Activated T-cell treated with anti-CD3 and anti-CD28 coated beads, Interleukin-2, amount 50 U/mL, for 48 hours (primary cell): ENCODE measurements around the gene SLC36A2.
"Not testable (repeated sequence)": the region's sequence is repeated elsewhere in the genome, so short reads cannot be mapped to it uniquely, and the experiment has no call there.

Experiments
- DNase-seq, 2 experiments: peaks; one replicate each; pipeline ENCODE4 v3.0.0-alpha.2; 2020

The SLC36A2 gene

DNA sequence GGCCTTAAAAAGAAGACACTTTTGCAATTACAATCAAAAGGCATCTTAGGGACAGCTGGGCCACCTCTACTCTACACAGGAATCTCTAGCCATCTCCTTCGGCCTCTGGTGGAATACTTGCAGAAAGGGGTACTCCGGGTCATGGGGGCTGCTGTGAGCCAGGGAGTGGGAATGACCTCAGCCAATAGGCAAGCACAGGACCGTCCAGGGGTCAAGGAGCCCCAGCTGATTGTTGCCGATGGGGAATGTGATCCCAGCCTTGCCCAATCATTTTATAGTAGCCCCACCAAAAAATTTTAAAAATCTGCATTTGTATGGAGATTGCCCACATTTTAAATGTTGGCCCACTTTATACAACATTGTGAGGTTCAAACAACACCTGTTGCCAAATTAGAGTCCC is 26.9 kb downstream of the SLC36A2 start:
- no peak for DNase-seq

DNA sequence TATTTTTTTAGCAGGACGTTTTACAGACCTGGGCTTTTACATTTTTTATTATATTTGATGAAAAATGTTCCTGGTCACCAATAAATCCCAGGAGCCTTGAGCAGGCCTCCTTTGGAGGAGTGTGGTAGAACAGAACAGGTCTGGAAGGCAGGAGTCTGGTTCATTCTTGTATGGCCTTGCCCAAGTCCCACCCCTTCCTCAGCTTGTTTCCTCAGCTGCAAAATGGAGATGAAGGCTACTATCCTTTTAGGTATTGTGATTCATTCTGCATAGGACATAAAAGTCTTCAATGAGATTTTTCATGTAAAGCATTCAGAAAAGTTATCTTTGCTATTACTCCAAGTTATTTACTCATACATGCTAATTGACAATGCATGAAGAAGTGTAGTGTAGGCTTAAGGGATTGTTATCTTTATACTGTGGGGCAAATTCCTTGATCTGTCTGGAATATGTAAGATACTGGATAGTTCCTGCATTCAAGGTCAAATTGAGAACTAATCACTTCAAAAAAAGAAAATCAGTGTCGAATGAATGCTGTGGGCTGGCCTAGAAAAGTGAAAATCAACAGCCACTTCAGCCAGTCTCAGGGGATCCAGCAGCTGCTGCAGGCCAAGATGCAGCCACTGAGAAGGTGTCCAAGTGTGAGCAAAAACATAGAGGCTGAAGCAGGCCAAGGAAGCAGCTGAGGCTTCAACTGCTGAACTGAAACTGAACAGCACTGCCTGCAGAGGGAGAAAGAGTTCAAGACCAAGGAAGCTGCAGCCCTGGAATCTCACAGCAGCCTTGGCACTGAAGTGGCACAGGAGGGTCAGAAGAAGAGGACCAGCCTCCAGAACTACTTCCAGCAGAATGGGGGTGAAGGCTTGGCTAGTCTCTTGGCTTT is 28.3 kb downstream of the SLC36A2 start:
- no peak for DNase-seq

DNA sequence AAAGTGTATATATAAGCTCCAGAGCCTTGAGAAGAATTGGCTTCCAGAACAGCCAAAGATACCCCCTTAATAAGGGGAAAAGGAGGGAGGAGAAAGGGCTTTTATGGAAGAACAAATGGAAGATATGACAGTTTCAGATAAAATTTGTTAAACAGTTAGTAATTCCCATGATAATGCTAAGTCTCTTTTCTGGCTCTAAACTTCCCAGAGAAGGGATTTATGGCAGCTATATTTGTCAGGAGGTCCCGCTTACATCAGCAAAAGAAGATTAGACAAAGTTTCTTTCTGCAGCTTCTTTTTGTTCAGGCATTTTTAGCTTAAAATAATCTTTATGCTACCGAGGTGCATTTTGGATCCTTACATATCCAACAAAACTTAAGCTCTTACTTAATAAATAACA is 29.5 kb downstream of the SLC36A2 start:
- DNase-seq, result no peak

DNA sequence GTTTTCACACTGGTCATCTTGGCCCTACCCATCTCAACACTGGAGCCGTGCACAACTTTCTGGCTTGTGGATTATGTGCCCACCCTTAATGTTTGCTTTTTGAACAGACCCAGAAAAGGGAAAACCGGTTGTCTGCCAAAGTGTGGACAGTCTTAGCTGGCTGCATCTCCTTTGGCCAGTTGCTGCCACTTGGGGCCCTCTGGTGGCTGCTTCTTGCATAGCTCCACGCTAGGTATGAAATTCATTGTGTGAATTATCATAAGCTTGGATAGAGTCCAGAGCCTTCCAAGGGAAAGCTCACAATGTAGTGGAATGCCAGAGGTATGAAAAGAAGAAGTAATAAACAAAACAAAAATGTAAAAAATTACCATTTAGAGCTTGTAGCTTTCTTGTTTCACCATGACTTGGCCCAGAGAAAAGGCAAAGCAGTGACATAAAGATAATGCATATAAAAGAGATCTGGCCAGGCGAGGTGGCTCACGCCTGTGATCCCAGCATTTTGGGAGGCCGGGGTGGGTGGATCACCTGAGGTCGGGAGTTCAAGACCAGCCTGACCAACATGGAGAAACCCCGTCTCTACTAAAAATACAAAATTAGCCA is 31.3 kb downstream of the SLC36A2 start:
- peak; percentile 74 to 75 for DNase-seq

DNA sequence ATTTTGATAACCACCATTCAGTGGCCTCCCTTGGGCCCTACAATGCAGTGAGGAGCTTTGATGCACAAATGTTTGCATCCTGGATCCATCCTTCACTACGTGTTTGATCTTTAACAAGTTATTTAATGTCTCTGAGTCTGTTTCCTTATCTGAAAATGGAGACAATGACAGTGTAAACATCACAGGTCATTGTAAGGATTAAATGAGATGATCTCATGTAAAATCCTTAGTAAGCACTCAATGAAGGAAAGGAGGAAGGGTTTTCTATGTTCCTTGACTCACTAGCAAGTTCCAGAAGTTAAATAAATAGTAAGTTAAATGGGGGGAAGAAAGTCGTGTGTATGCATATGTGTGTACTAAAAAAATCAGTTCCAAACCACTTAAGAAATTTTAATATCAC is 34.0 kb downstream of the SLC36A2 start:
- DNase-seq, result no peak

DNA sequence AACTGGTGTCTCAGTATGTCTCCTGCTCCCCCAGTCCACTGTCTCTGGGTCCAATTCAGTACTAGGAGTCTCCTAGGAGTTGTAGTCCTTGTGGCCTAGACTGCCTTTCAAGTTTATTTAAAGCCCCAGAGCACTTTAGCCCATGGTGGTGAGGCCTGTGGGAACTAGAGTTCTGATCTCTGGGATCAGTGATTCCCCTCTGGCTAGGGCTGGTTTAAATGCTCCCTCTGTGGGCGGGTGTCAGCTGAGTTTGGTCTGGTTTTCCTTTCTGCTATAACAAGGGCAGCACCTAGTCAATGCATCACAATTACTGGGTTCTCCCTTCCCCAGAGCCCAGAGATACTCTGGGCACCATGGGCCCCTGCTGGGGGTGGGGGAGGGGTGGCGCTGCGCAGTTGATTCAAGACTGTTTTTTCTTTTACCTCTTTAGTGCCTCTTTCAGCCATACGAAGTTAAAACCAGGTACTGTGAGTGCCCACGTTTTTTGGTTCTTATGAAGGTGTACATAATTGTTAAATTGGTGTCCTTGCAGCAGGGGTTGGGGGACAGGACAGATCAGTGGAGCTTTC is 34.5 kb downstream of the SLC36A2 start:
- no peak for DNase-seq

DNA sequence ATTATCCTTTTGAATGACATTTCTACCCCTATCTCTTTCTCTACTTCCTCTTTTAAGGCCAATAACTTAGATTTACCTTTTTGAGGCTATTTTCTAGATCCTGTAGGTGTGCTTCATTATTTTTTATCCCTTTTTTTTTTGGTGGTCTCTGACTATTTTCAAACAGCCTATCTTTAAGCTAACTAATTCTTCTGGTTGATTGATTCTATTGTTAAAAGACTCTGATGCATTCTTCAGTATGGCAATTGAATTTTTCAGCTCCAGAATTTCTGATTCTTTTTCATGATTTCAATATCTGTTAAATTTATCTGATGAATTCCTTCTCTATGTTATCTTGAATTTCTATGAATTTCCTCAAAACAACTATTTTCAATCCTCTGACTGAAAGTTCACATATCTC is 36.4 kb downstream of the SLC36A2 start:
- no peak for DNase-seq

DNA sequence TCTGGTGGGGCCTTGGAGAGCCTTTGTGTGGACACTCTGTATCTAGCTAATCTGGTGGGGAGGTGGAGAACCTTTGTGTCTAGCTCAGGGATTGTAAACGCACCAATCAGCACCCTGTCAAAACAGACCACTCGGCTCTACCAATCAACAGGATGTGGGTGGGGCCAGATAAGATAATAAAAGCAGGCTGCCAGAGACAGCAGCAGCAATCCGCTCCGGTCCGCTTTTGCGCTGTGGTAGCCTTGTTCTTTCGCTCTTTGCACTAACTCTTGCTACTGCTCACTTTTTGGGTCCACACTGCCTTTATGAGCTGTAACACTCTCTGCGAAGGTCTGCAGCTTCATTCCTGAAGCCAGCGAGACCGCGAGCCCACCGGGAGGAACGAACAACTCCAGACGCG is 37.5 kb downstream of the SLC36A2 start:
- DNase-seq, result not testable (repeated sequence)

DNA sequence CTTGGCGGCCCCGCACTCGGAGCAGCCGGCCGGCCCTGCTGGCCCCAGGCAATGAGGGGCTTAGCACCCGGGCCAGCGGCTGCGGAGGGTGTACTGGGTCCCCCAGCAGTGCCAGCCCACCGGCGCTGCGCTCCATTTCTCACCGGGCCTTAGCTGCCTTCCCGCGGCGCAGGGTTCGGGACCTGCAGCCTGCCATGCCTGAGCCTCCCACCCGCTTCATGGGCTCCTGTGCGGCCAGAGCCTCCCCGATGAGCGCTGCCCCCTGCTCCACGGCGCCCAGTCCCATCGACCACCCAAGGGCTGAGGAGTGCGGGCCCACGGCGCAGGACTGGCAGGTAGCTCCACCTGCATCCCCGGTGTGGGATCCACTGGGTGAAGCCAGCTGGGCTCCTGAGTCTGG is 38.1 kb downstream of the SLC36A2 start:
- DNase-seq, result not testable (repeated sequence)

DNA sequence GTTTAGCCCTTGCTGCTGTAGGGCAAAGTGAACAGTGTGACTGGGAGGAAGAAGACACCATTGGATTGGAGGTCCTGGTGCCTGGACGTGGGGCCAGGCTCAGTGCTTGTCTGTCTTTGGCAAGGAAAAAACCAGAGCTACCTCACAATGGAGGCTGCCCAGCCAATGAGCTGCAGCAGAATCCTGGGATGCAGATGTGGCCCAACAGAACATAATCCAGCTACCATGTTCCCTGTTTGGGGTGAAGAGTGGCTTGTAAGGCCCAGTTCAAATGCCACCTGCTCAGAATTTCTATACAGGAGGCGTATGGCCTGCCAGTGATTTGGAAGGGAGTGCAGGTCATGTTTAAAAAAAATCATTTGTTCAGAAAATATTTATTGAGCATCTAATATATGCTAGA is 43.7 kb downstream of the SLC36A2 start, which contains the start of gene SLC36A3:
TSS of gene SLC36A3 (minus strand) at position 101 of the 400 bp plus-strand sequence. CDS start 412 bp downstream, outside the sequence.
- DNase-seq, result no peak

DNA sequence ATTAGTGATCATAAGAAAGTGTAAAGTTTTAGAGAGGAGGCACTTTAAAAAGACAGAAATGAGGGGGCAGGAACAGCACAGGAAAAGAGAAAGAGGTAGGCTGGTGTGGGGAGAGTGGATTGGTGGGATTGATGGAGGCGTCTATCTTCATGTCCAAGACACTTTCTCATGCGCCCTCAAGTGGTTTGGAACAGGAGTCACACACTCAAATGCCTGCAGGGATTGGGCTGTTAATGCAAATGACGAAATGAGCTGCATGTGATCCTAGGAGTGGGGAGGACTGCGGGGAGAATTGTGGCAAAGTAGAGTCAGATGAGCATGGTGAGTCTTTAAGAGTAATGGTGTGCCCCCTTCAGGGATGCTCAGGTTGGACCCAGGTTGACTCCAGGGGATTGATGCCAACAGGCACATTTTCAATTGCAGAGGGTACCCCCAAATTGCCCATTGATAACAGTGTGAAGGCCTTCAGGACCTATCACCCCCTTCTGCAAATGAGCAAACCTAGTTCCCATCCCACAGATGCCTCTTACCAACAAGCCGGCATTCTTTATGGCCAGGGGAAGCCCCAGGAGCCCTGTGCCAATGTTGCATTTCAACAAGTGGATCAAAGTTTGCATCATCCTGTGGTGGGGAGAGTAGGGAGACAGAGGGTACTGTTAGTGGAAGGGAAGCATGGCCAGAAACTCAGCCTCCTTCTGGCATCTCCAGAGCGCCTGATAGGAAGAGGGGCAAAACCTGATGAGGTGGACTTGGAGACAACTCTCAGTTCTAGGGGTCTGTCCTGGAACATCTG is 49.1 kb downstream of the SLC36A2 start:
- no peak for DNase-seq

DNA sequence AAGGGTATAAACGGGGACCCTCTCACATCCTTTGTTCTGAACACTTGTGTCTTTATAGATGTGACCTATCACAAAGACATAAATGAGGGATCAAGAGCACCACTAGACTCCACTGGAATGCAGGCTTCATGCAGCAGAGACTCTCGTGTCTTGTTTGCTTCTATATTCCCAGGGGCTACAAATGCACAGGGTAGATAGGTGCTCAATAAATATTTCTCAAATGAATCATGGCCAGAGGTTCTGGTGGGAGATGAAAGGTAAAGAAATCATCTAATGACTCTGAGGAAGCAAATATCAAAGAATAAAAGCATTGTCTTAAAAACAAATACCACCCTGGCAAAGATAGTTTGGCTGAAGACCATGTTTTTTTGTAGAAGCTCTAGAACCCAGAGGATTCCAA is 50.4 kb downstream of the SLC36A2 start:
- no peak for DNase-seq

DNA sequence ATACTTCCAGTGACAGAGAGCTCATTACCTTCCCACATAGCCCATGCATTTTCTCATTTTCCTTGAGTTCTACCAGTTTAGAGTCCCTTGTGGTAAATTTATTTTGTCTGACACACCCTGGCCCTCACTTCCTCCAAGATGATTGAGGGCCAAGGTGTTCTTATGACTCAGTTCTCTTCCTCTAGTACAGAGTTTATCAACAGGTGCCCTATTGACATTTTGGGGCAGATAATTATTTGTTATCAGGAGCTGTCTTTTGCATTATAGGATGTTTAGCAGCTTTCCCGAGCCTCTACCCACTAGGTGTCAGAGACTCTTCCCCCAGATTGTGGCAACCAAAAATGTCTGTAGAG is 50.9 kb downstream of the SLC36A2 start:
- DNase-seq, result no peak

DNA sequence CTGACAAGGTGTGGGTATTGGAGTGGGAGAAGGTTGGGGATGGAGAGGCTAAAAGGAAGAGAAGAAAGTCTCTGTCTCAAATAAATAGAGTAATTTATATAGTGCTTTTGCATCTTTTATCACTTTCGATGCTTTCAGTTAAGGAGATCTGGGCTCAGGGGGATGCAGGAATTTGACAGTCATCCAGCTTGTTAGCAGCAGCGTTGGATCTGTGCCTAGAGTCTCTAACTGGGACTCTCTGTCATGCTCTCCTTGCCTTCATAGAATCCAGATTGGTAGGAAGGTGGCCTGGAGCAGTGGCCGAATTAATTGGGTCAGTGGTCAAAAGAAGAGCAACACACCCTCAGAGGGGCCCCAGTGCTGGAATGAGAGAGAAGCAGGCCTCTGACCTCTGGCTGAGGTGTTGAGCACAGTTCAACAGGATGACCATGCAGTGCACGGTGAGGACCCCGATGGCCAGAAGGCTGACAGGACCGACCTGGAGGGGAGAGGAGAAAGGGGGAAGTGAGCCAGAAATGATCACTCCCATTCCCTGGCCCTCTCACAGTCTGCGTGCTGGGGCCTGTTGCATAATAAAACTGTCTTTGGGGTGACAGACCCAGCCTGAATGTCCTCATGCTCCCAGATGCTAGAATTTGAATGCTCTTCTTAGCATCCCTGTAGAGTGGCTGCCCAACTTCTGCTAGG is 51.4 kb downstream of the SLC36A2 start:
- no peak for DNase-seq

DNA sequence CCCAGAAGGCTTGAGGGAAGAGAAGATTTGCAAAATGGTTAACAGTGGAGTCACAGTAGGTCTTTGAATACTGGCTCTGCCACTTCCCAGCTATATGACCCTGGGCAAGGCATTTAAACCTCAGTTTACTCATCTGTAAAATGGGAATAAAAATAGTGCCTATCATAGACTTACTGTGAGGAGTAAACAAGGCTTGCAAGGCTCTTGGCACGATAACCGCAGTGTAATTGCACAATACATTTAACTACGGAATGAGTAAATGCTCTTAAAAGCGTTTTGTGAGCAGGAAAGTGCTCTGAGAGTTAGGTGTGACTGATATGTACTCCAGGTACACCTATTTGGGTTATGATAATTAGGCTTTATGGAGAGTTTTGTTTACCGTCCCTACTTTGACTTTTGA is 52.2 kb downstream of the SLC36A2 start:
- DNase-seq, result no peak

DNA sequence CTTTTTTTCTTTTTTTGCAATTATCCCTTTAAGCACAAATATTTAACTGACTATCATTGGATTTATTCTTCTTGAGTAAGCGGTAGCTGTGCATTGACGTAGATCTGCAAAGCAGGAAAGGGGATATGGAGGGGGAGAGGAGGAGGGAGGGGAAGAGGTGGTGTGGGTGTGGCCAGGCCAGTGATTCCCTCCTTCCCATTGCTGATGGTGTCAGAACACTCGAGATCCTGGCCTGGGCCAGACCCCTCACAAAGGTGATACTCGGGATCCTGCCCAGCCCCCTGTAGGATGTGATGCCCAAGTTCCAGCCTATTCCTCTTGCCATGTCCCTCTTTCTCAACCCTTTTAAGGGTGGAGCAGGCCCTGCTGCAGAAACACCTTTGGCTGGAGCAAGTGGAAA is 53.7 kb downstream of the SLC36A2 start:
- no peak for DNase-seq

DNA sequence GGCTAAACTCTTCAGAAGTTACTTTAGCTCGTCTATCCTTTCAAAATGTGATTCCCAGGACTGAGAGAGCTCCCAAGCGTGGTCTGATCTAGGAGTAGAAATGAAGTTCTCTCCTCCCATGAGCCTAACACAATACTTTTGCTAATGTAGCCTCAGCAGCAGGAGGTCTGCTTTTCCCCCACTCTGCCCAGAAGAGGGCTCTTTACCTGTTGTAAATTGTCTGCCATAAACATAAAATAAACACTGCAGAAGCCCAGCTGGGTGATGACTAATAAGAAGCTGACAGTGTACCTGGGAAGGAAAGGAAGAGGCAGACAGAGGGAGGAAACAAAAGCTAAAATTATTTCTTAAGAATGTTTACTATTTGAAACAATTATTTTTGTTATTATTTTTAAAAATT is 59.2 kb downstream of the SLC36A2 start:
- no peak for DNase-seq

DNA sequence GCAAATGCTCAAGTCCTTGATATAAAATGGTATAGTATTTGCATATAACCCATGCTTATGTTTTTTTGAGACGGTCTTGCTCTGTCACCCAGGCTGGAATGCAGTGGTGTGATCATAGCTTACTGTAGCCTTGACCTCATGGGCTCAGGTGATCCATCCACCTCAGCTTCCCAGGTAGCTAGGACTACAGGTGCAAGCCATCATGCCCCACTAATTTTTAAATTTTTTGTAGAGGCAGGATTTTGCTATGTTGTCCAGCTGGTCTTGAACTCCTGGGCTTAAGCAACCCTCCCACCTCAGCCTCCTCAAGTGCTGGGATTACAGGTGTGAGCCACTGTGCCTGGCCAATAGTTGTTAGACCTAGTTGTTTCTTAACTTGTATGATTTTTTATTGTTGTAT is 61.1 kb downstream of the SLC36A2 start:
- no peak for DNase-seq

DNA sequence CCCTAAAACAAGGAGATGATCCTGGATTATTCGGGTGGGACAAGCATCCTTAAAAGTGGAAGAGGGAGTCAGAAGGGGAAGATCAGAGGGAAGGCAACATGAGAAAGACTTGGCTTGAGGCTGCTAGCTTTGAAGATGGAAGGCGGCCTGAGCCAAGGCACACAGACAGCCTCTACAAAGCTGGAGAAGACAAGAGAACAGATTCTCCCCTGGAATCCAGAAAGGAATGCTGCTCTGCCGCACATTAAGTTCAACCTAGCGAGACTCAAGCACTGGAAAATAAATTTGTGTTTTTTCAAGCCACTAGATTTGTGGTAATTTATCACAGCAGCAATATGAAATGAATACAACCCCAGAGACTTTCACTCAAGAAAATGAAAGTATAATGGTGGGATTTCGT is 61.7 kb downstream of the SLC36A2 start:
- DNase-seq, result no peak

DNA sequence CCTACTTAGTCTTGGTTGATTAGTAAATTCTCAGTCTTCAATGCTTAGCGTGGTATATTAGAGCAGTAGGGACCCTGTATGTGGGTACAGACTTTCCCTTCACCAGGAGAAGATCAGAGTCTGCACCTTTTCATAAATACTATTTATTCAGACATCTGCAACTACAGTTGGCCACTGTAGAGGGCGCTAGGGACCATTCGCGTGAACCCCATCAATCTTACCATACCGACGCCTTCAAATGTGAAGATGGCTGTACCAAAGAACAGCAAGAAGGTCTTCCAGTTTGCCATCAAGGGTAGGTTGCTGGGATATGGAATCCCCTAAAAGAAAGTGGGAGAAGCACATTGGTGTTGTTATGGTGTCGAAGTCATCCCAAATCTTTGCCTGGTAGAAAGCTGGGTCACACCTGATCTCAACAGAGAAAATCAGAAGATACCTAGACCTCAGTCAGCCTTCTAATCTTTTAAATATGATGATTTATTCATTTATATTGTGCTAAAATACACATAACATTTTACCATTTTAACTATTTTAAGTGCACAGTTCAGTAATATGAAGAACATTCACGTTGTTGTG is 62.9 kb downstream of the SLC36A2 start:
- DNase-seq, result peak in 1 of 2 experiments; percentile 23

DNA sequence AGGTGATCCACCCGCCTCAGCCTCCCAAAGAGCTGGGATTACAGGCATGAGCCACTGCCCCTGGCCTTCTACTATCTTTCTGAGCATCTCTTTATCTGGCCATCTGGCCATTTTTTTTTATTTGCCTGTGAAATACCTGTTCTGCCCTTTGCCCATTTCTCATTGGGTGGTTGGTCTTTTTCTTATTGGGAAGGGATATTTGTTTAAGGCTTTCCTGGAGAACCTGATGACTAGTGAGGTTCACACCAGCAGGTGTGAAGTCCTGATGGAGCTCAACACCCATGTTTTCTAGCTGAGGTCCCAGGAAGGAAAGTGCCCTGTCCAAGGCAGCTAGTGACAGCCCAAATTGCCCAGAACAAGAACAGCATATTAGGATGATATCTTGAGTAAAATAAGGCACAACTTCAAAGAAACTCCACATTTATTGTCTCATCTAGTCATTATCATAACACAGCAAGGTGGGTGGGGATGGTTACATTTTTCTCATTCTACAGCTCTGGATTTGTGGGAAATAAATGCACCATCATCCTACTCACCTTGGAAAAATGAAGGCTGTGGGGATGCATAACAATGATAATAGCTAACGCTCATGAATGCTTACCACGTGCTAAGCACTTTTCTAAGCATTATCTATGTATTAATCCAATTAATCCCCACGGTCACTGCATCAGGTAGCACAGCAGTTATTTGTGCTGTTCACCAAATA is 64.1 kb downstream of the SLC36A2 start:
- DNase-seq, result no peak
